ENCODE results near the gene UBE4B. TPM values are rescaled to one million over a fixed set of nuclear protein-coding genes. Genes with fewer than 3 reads are reported as not detected.

The UBE4B gene
- total and polyA plus RNA-seq, 10 of the 15 experiments (the other 5 are each of a cell fraction or from before 2014, with no cell fraction given) = 2.9 to 32.6 (median 20.7) TPM

DNA sequence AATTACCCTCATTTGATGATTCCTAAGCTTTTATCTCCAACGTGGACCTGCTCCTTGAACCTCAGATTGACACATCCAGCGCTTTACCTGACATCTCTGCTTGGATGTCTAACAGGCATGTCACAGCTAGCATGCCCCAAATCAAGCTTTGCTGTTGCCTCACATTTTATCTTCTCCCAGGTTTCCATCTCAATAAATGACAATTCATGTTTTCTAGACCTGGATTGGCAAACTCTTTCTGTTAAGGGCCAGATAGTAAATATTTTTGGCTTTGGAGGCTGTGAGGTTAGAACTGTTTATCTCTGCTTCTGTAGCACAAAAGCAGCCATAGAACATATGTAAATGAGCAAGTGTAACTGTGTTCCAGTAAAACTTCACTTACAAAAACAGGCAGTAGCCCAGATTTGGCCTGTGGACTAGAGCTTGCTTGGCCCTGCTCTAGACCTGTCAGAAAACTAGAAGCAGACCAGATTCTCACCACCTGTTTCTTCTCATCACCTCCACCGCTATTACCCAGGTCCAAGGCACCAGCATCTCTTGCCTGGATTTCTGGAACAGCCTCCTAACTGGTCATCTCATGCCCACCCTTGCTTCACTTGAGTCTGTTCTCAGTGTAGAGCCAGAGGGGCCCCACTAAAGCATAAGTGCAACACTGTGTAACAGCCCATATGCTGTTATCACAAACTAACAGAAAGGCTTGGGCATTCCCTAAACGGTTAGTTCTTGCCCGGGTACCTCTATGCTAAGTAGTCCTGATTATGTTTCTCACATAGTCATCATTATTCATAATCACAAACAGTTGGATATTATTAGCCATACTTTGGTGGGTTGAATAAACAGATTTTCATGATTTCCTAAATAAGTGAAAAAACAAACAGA, 42.3 kb downstream of the UBE4B start:
- no peak overlapping the region for H2AFZ ChIP-seq (ENCODE audit: control insufficient read depth, low read depth, low read length)
- no peak for FAIRE-seq
- intact Hi-C loops (cut with micrococcal nuclease; ENCODE audit: unreplicated experiment) (no loop called here), in situ Hi-C loops (cut with MboI) (no loop called here)
- peaks cover 14% of the 10 kb centered on the region for H3K4me1 ChIP-seq (ENCODE audit: control insufficient read depth, insufficient read depth, low read length)
- no peak for DNase-seq (ENCODE audit: low read depth, low spot score)
- H3K4me3 ChIP-seq = no peak overlapping the region
- no peak for TF ChIP-seq MEF2A (IDR thresholded peaks at IDR 0.05; ENCODE audit: insufficient read depth, low read depth, low read length)
- H3K36me3 ChIP-seq (ENCODE audit: control insufficient read depth in 2 of 2, insufficient read depth in 2 of 2, low read length in 1 of 2) = peaks cover 0 to 3% of the 10 kb centered on the region in 2 experiments; a peak in 2 of 4 replicates
- ChIA-PET SMC1A (ENCODE audit: uncharacterized antibody, unreplicated experiment) (no interaction called here), POLR2A (interaction anchor here (1.0 kb wide), 1 partner anchor 9 kb away, joined by 3 read pairs; no protein-coding TSS in a partner anchor), CTCF (interaction anchor here (0.7 to 0.9 kb wide), 2 partner anchors 21 to 208 kb away, joined by 3 to 5 read pairs; no protein-coding TSS in a partner anchor), RAD21 (ENCODE audit: unreplicated experiment) (no interaction called here)
- no peak overlapping the region for H3K9ac ChIP-seq (ENCODE audit: control insufficient read depth, insufficient read depth, low read length)
- no peaks in the 10 kb centered on the region; the same call in 1 of the 2 replicates for H3K79me2 ChIP-seq (ENCODE audit: control insufficient read depth, insufficient read depth, low read length)
- BruUV-seq (replicated peaks) = no TSS peak
- H4K20me1 ChIP-seq (ENCODE audit: control insufficient read depth, insufficient read depth) = no peaks in the 10 kb centered on the region
- no peaks in the 10 kb centered on the region for H3K9me3 ChIP-seq (replicated peaks; ENCODE audit: control insufficient read depth, insufficient read depth, low read length)
- WGBS (ENCODE audit: insufficient coverage, insufficient replicate concordance, low lambda C conversion rate, missing lambda C conversion rate) = 51% methylated on average over 5 of the region's 5 CpGs
- no peak for ATAC-seq
- H3K27me3 ChIP-seq (replicated peaks in 1 of 2; ENCODE audit: control insufficient read depth in 2 of 2, insufficient read depth in 2 of 2, low read length in 1 of 2) = no peaks in the 10 kb centered on the region
- H3K4me2 ChIP-seq (ENCODE audit: control insufficient read depth, insufficient read depth) = no peak overlapping the region
- no peak overlapping the region for H3K27ac ChIP-seq (ENCODE audit: control insufficient read depth, insufficient read depth)

- BruUV-seq (replicated peaks) = no TSS peak
- ATAC-seq (no peak), DNase-seq (ENCODE audit: low read depth, low spot score) (no peak), FAIRE-seq (no peak)
- Histone ChIP-seq H3K9me3 (replicated peaks; ENCODE audit: control insufficient read depth, insufficient read depth, low read length) (no peaks in the 10 kb centered on the region), H4K20me1 (ENCODE audit: control insufficient read depth, insufficient read depth) (no peaks in the 10 kb centered on the region), H3K4me3 (no peak overlapping the region), H2AFZ (ENCODE audit: control insufficient read depth, low read depth, low read length) (no peak overlapping the region), H3K27me3 (replicated peaks in 1 of 2; ENCODE audit: control insufficient read depth in 2 of 2, insufficient read depth in 2 of 2, low read length in 1 of 2) (no peaks in the 10 kb centered on the region), H3K27ac (ENCODE audit: control insufficient read depth, insufficient read depth) (no peak overlapping the region), H3K79me2 (ENCODE audit: control insufficient read depth, insufficient read depth, low read length) (no peaks in the 10 kb centered on the region; the same call in 1 of the 2 replicates), H3K9ac (ENCODE audit: control insufficient read depth, insufficient read depth, low read length) (no peak overlapping the region), H3K36me3 (ENCODE audit: control insufficient read depth in 2 of 2, insufficient read depth in 2 of 2, low read length in 1 of 2) (peaks cover 0 to 3% of the 10 kb centered on the region in 2 experiments; a peak in 2 of 4 replicates), H3K4me1 (ENCODE audit: control insufficient read depth, insufficient read depth, low read length) (peaks cover 14% of the 10 kb centered on the region), H3K4me2 (ENCODE audit: control insufficient read depth, insufficient read depth) (no peak overlapping the region)
- in situ Hi-C loops (cut with MboI) = no loop called here
- ChIA-PET CTCF (no interaction called here), SMC1A (ENCODE audit: uncharacterized antibody, unreplicated experiment) (interaction anchor here (1.1 kb wide), 1 partner anchor 12 kb away, joined by 3 read pairs; no protein-coding TSS in a partner anchor), RAD21 (ENCODE audit: unreplicated experiment) (no interaction called here), POLR2A (no interaction called here)
- WGBS (ENCODE audit: insufficient coverage, insufficient replicate concordance, low lambda C conversion rate, missing lambda C conversion rate) = 97% methylated on average over 9 of the region's 9 CpGs
- TF ChIP-seq, protein P1, sequence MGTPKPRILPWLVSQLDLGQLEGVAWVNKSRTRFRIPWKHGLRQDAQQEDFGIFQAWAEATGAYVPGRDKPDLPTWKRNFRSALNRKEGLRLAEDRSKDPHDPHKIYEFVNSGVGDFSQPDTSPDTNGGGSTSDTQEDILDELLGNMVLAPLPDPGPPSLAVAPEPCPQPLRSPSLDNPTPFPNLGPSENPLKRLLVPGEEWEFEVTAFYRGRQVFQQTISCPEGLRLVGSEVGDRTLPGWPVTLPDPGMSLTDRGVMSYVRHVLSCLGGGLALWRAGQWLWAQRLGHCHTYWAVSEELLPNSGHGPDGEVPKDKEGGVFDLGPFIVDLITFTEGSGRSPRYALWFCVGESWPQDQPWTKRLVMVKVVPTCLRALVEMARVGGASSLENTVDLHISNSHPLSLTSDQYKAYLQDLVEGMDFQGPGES (IDR thresholded peaks at IDR 0.05) = no peak
- intact Hi-C loops (cut with micrococcal nuclease; ENCODE audit: unreplicated experiment) = no loop called here
Observed at GRCh38 chr1:10075732-10076131, 43.0 kb downstream of the UBE4B start.
